Epithelial cell of esophagus (primary cell): ENCODE data around the gene ARID3B.

Experiments
- DNase-seq: peaks from one replicate; pipeline ENCODE4 v3.0.0; 2010; ENCODE audit warnings: low read depth
- H3K4me3 ChIP-seq: 2 replicates; pipeline ENCODE4 v1.5.1; 2011; ENCODE audit warnings: mild to moderate bottlenecking, low read length, control low read depth
- CTCF ChIP-seq: IDR thresholded peaks from 2 replicates; pipeline ENCODE4 v1.5.1; 2011; ENCODE audit warnings: low read depth, mild to moderate bottlenecking, low read length, control low read depth, inconsistent platforms; ENCODE audit not compliant: insufficient read depth; ENCODE audit errors: missing control alignments

ARID3B gene

GRCh38 chr15:74540761-74541493 lies at the start of gene ARID3B:
Gene ARID3B (plus strand): TSS chr15:74541220. CDS start chr15:74543937, 2,717 bp downstream.
- DNase-seq, result peak; percentile 99

GRCh38 chr15:74496648-74497047 lies 44.4 kb upstream of the ARID3B start:
- no peak for DNase-seq
- TF ChIP-seq CTCF, result no peak
- no peak overlapping the region for H3K4me3 ChIP-seq

More at GRCh38 chr15:74540761-74541493, at the start of gene ARID3B:
- TF ChIP-seq CTCF, result no peak
- peak within 1 kb of the TSS; percentile 72 for H3K4me3 ChIP-seq

GRCh38 chr15:74497584-74497983 lies 43.4 kb upstream of the ARID3B start:
- TF ChIP-seq CTCF, result no peak
- no peak overlapping the region for H3K4me3 ChIP-seq
- DNase-seq, result peak; percentile 93

GRCh38 chr15:74499366-74499765 lies 41.7 kb upstream of the ARID3B start:
- H3K4me3 ChIP-seq, result no peak overlapping the region
- no peak for TF ChIP-seq CTCF
- DNase-seq, result no peak

- H3K4me3 ChIP-seq, result no peak overlapping the region
- no peak for TF ChIP-seq CTCF
- DNase-seq, result no peak
Observed at GRCh38 chr15:74500401-74500800, 40.6 kb upstream of the ARID3B start.

GRCh38 chr15:74502301-74502700 lies 38.7 kb upstream of the ARID3B start:
- TF ChIP-seq CTCF, result peak; percentile 14
- no peak for DNase-seq
- H3K4me3 ChIP-seq, result no peak overlapping the region

- DNase-seq, result no peak
- no peak for TF ChIP-seq CTCF
- H3K4me3 ChIP-seq, result no peak overlapping the region
Observed at GRCh38 chr15:74504418-74504817, 36.6 kb upstream of the ARID3B start.
